Measurements from ENCODE around the gene BOLA3.

The BOLA3 gene

DNA sequence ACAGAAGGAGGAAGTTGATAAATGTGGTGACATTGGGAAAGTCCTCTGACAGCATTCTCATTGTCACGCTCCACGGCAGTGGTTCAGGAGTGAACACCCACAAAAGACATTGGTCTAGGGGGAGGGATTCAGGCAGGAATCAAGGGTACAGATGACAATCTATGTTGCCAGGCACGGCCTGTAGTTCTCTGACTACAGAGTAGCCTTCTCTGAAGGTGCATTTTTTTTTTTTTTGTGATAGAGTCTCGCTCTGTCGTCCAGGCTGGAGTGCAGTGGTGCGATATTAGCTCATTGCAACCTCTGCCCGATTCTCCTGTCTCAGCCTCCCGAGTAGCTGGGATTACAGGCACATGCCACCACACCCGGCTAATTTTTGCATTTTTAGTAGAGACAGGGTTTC lies 38.3 kb upstream of the BOLA3 start:
- no peak overlapping the region for H3K4me3 ChIP-seq (ENCODE audit: control insufficient read depth, low read depth, low read length)
- DNase-seq (ENCODE audit: low read depth): no peak
- TF ChIP-seq, protein P1, sequence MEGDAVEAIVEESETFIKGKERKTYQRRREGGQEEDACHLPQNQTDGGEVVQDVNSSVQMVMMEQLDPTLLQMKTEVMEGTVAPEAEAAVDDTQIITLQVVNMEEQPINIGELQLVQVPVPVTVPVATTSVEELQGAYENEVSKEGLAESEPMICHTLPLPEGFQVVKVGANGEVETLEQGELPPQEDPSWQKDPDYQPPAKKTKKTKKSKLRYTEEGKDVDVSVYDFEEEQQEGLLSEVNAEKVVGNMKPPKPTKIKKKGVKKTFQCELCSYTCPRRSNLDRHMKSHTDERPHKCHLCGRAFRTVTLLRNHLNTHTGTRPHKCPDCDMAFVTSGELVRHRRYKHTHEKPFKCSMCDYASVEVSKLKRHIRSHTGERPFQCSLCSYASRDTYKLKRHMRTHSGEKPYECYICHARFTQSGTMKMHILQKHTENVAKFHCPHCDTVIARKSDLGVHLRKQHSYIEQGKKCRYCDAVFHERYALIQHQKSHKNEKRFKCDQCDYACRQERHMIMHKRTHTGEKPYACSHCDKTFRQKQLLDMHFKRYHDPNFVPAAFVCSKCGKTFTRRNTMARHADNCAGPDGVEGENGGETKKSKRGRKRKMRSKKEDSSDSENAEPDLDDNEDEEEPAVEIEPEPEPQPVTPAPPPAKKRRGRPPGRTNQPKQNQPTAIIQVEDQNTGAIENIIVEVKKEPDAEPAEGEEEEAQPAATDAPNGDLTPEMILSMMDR (conservative IDR thresholded peaks at IDR 0.05; ENCODE audit: control insufficient read depth, insufficient read depth, low read depth, low read length): no peak

DNA sequence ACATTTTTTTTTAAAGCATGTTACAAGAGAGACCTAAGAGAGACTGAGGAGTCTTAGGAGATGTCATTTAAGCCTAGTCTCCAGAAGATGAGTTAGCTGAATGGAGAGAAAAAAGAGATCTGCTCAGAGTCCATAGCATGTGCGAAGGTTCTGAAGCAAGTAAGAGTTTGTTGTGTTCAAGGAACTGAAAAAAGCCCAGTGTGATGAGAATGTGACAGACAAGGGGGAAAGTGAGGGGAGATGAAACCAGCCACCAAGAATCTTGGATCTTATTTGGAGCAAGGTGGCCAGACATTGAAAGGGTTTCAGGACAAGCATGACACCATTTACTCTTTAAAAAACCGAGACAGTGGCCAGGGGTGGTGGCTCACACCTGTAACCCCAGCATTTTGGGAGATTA lies 36.2 kb upstream of the BOLA3 start:
- no peak for DNase-seq (ENCODE audit: low read depth)
- TF ChIP-seq, protein P1 (conservative IDR thresholded peaks at IDR 0.05; ENCODE audit: control insufficient read depth, insufficient read depth, low read depth, low read length): no peak
- no peak overlapping the region for H3K4me3 ChIP-seq (ENCODE audit: control insufficient read depth, low read depth, low read length)

DNA sequence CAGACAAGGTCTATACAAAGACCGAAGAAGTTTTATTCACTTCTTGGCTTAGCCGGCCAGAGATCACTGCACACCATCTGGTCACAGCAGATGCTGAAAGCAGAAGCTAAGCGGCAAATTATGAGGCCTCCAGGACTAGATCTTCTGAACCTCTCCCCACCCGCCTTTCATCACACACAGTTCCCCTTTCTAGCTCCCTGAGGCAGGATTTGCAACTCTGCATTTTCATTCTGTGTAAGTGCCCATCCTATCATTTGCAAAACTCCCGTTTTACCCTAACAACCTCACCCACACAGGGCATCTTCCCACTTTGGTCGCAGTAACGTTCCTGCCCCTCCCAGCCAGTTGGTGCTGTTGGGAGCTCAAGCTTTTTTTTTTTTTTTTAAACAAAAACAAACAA lies 34.0 kb upstream of the BOLA3 start:
- DNase-seq (ENCODE audit: low read depth): no peak
- no peak overlapping the region for H3K4me3 ChIP-seq (ENCODE audit: control insufficient read depth, low read depth, low read length)

DNA sequence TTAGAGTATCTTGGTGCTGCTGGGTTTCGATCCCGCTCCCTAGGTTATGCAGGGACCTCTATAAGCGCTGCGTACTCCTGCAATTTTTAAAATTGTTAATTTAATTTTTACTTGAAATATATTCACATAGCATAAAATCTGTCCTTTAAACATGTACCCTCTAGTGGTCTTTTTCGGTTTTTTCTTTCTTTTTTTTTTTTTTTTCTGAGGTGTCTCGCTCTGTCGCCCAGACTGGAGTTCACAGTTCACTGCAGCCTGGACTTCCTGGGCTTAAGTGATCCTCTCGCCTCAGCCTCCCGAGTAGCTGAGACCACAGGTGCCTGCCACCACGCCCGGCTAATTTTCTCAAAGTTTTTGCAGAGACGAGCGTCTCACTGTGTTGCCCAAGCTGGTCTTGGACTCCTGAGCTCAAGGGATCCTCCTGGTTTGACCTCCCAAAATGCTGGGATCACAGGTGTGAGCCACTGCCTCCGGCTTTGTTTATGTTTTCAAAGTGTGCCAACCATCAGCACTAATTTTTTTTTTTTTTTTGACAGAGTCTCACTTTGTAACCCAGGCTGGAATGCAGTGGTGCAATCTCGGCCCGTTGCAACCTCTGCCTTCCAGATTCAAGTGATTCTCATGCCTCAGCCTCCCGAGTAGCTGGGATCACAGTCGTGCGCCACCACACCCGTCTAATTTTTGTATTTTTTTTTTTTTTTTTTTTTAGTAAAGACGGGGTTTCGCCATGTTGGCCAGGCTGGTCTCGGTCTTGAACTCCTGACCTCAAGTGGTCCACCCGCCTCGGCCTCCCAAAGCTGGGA lies 31.6 kb upstream of the BOLA3 start:
- H3K4me3 ChIP-seq (ENCODE audit: control insufficient read depth, low read depth, low read length): peak overlapping the region; percentile 87
- no peak for DNase-seq (ENCODE audit: low read depth)
- TF ChIP-seq, protein P1 (conservative IDR thresholded peaks at IDR 0.05; ENCODE audit: control insufficient read depth, insufficient read depth, low read depth, low read length): no peak

More for the DNA sequence above, 34.0 kb upstream of the BOLA3 start:
- TF ChIP-seq, protein P1 (conservative IDR thresholded peaks at IDR 0.05; ENCODE audit: control insufficient read depth, insufficient read depth, low read depth, low read length): no peak

GRCh38 chr2:74178211-74179062 lies 30.7 kb upstream of the BOLA3 start, which contains the start of gene MOB1A:
Gene MOB1A, minus strand, starts transcription at chr2:74178879. Its CDS starts 205 bp downstream, at chr2:74178674.
- peak; percentile 98 for DNase-seq (ENCODE audit: low read depth)
- TF ChIP-seq, protein P1 (conservative IDR thresholded peaks at IDR 0.05; ENCODE audit: control insufficient read depth, insufficient read depth, low read depth, low read length): no peak
- H3K4me3 ChIP-seq (ENCODE audit: control insufficient read depth, low read depth, low read length): peak within 1 kb of the TSS; percentile 87

DNA sequence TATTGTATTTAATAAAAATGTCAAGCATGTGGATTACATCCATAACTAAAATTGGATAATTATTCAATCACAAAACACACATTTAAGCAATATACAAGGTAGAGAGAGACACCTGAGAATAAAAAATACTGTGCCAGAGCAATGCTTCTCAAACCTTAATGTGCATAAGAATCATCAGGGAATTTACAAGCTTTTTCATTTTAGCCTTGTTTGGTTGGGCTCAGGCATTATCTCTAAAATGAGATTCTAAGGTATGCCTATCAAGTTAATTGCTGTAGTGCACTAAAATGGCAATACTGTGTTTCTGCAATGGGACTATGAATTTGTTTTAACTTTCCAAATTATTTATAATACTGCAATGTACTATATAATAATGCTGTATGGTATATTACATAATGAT lies 30.0 kb upstream of the BOLA3 start:
- TF ChIP-seq, protein P1 (conservative IDR thresholded peaks at IDR 0.05; ENCODE audit: control insufficient read depth, insufficient read depth, low read depth, low read length): no peak
- peak overlapping the region; percentile 87 for H3K4me3 ChIP-seq (ENCODE audit: control insufficient read depth, low read depth, low read length)
- DNase-seq (ENCODE audit: low read depth): no peak
